ENCODE data around the gene SPSB1.

The SPSB1 gene

GRCh38 chr1:9317072-9317471 is 24.4 kb downstream of the SPSB1 start:
- no peak overlapping the region for H3K9ac ChIP-seq (ENCODE audit: low read depth in 1 of 2, low read length in 2 of 2)
- H3K27me3 ChIP-seq (ENCODE audit: control insufficient read depth in 2 of 2, insufficient read depth in 2 of 2, low read length in 2 of 2), result no peaks in the 10 kb centered on the region
- H3K27ac ChIP-seq (ENCODE audit: low read depth in 2 of 2, low read length in 2 of 2), result no peak overlapping the region
- H3K4me3 ChIP-seq (ENCODE audit: low read length in 2 of 2), result no peak overlapping the region
- no peaks in the 10 kb centered on the region for H3K9me3 ChIP-seq (ENCODE audit: control insufficient read depth in 2 of 2, low read length in 2 of 2)
- H3K36me3 ChIP-seq (ENCODE audit: control insufficient read depth in 2 of 2, insufficient read depth in 2 of 2, low read length in 2 of 2), result peaks cover 0 to 3% of the 10 kb centered on the region in 2 donors
- peaks cover 16 to 27% of the 10 kb centered on the region in 2 donors for H3K4me1 ChIP-seq (ENCODE audit: control insufficient read depth in 2 of 2, insufficient read depth in 2 of 2, low read length in 2 of 2)

GRCh38 chr1:9317591-9318417 is 25.1 kb downstream of the SPSB1 start:
- Histone ChIP-seq H3K4me3 (ENCODE audit: low read length in 2 of 2) (no peak overlapping the region), H3K9me3 (ENCODE audit: control insufficient read depth in 2 of 2, low read length in 2 of 2) (no peaks in the 10 kb centered on the region), H3K36me3 (ENCODE audit: control insufficient read depth in 2 of 2, insufficient read depth in 2 of 2, low read length in 2 of 2) (peaks cover 0 to 3% of the 10 kb centered on the region in 2 donors), H3K27ac (ENCODE audit: low read depth in 2 of 2, low read length in 2 of 2) (peak overlapping the region in 1 of 2 donors; percentile 23), H3K27me3 (ENCODE audit: control insufficient read depth in 2 of 2, insufficient read depth in 2 of 2, low read length in 2 of 2) (no peaks in the 10 kb centered on the region), H3K4me1 (ENCODE audit: control insufficient read depth in 2 of 2, insufficient read depth in 2 of 2, low read length in 2 of 2) (peaks cover 16 to 27% of the 10 kb centered on the region in 2 donors), H3K9ac (ENCODE audit: low read depth in 1 of 2, low read length in 2 of 2) (no peak overlapping the region)

- H3K27me3 ChIP-seq (ENCODE audit: control insufficient read depth in 2 of 2, insufficient read depth in 2 of 2, low read length in 2 of 2), result no peaks in the 10 kb centered on the region
- H3K4me1 ChIP-seq (ENCODE audit: control insufficient read depth in 2 of 2, insufficient read depth in 2 of 2, low read length in 2 of 2), result peaks cover 16 to 27% of the 10 kb centered on the region in 2 donors
- H3K4me3 ChIP-seq (ENCODE audit: low read length in 2 of 2), result no peak overlapping the region
- H3K9ac ChIP-seq (ENCODE audit: low read depth in 1 of 2, low read length in 2 of 2), result no peak overlapping the region
- H3K27ac ChIP-seq (ENCODE audit: low read depth in 2 of 2, low read length in 2 of 2), result no peak overlapping the region
- H3K9me3 ChIP-seq (ENCODE audit: control insufficient read depth in 2 of 2, low read length in 2 of 2), result no peaks in the 10 kb centered on the region
- peaks cover 0 to 3% of the 10 kb centered on the region in 2 donors for H3K36me3 ChIP-seq (ENCODE audit: control insufficient read depth in 2 of 2, insufficient read depth in 2 of 2, low read length in 2 of 2)
These were observed 26.6 kb downstream of the SPSB1 start for GRCh38 chr1:9319208-9319788.

- H3K9ac ChIP-seq (ENCODE audit: low read depth in 1 of 2, low read length in 2 of 2), result no peak overlapping the region
- H3K9me3 ChIP-seq (ENCODE audit: control insufficient read depth in 2 of 2, low read length in 2 of 2), result no peaks in the 10 kb centered on the region
- peak overlapping the region in 1 of 2 donors; percentile 63 for H3K27ac ChIP-seq (ENCODE audit: low read depth in 2 of 2, low read length in 2 of 2)
- no peaks in the 10 kb centered on the region for H3K27me3 ChIP-seq (ENCODE audit: control insufficient read depth in 2 of 2, insufficient read depth in 2 of 2, low read length in 2 of 2)
- peaks cover 16 to 30% of the 10 kb centered on the region in 2 donors for H3K4me1 ChIP-seq (ENCODE audit: control insufficient read depth in 2 of 2, insufficient read depth in 2 of 2, low read length in 2 of 2)
- H3K4me3 ChIP-seq (ENCODE audit: low read length in 2 of 2), result no peak overlapping the region
- peaks cover 0 to 3% of the 10 kb centered on the region in 2 donors for H3K36me3 ChIP-seq (ENCODE audit: control insufficient read depth in 2 of 2, insufficient read depth in 2 of 2, low read length in 2 of 2)
These were observed 27.3 kb downstream of the SPSB1 start for GRCh38 chr1:9319789-9320519.

GRCh38 chr1:9320520-9321479 is 28.1 kb downstream of the SPSB1 start:
- H3K27ac ChIP-seq (ENCODE audit: low read depth in 2 of 2, low read length in 2 of 2), result peak overlapping the region; percentile 38 to 63
- no peak overlapping the region for H3K4me3 ChIP-seq (ENCODE audit: low read length in 2 of 2)
- H3K9ac ChIP-seq (ENCODE audit: low read depth in 1 of 2, low read length in 2 of 2), result no peak overlapping the region
- H3K4me1 ChIP-seq (ENCODE audit: control insufficient read depth in 2 of 2, insufficient read depth in 2 of 2, low read length in 2 of 2), result peaks cover 19 to 33% of the 10 kb centered on the region in 2 donors
- H3K27me3 ChIP-seq (ENCODE audit: control insufficient read depth in 2 of 2, insufficient read depth in 2 of 2, low read length in 2 of 2), result no peaks in the 10 kb centered on the region
- H3K9me3 ChIP-seq (ENCODE audit: control insufficient read depth in 2 of 2, low read length in 2 of 2), result no peaks in the 10 kb centered on the region
- peaks cover 0 to 3% of the 10 kb centered on the region in 2 donors for H3K36me3 ChIP-seq (ENCODE audit: control insufficient read depth in 2 of 2, insufficient read depth in 2 of 2, low read length in 2 of 2)

GRCh38 chr1:9321480-9321849 is 28.8 kb downstream of the SPSB1 start:
- H3K9me3 ChIP-seq (ENCODE audit: control insufficient read depth in 2 of 2, low read length in 2 of 2), result no peaks in the 10 kb centered on the region
- H3K27ac ChIP-seq (ENCODE audit: low read depth in 2 of 2, low read length in 2 of 2), result peak overlapping the region; percentile 38 to 63
- H3K9ac ChIP-seq (ENCODE audit: low read depth in 1 of 2, low read length in 2 of 2), result no peak overlapping the region
- H3K4me3 ChIP-seq (ENCODE audit: low read length in 2 of 2), result no peak overlapping the region
- H3K36me3 ChIP-seq (ENCODE audit: control insufficient read depth in 2 of 2, insufficient read depth in 2 of 2, low read length in 2 of 2), result peaks cover 0 to 3% of the 10 kb centered on the region in 2 donors
- H3K4me1 ChIP-seq (ENCODE audit: control insufficient read depth in 2 of 2, insufficient read depth in 2 of 2, low read length in 2 of 2), result peaks cover 23 to 31% of the 10 kb centered on the region in 2 donors
- no peaks in the 10 kb centered on the region for H3K27me3 ChIP-seq (ENCODE audit: control insufficient read depth in 2 of 2, insufficient read depth in 2 of 2, low read length in 2 of 2)

- peaks cover 27 to 33% of the 10 kb centered on the region in 2 donors for H3K4me1 ChIP-seq (ENCODE audit: control insufficient read depth in 2 of 2, insufficient read depth in 2 of 2, low read length in 2 of 2)
- no peaks in the 10 kb centered on the region for H3K9me3 ChIP-seq (ENCODE audit: control insufficient read depth in 2 of 2, low read length in 2 of 2)
- no peaks in the 10 kb centered on the region for H3K27me3 ChIP-seq (ENCODE audit: control insufficient read depth in 2 of 2, insufficient read depth in 2 of 2, low read length in 2 of 2)
- H3K9ac ChIP-seq (ENCODE audit: low read depth in 1 of 2, low read length in 2 of 2), result no peak overlapping the region
- H3K36me3 ChIP-seq (ENCODE audit: control insufficient read depth in 2 of 2, insufficient read depth in 2 of 2, low read length in 2 of 2), result peaks cover 0 to 3% of the 10 kb centered on the region in 2 donors
- peak overlapping the region in 1 of 2 donors; percentile 38 for H3K27ac ChIP-seq (ENCODE audit: low read depth in 2 of 2, low read length in 2 of 2)
- H3K4me3 ChIP-seq (ENCODE audit: low read length in 2 of 2), result no peak overlapping the region
These were observed 29.4 kb downstream of the SPSB1 start for GRCh38 chr1:9321986-9322660.

- Histone ChIP-seq H3K36me3 (ENCODE audit: control insufficient read depth in 2 of 2, insufficient read depth in 2 of 2, low read length in 2 of 2) (peaks cover 0 to 3% of the 10 kb centered on the region in 2 donors), H3K4me3 (ENCODE audit: low read length in 2 of 2) (no peak overlapping the region), H3K27me3 (ENCODE audit: control insufficient read depth in 2 of 2, insufficient read depth in 2 of 2, low read length in 2 of 2) (no peaks in the 10 kb centered on the region), H3K27ac (ENCODE audit: low read depth in 2 of 2, low read length in 2 of 2) (no peak overlapping the region), H3K9me3 (ENCODE audit: control insufficient read depth in 2 of 2, low read length in 2 of 2) (no peaks in the 10 kb centered on the region), H3K4me1 (ENCODE audit: control insufficient read depth in 2 of 2, insufficient read depth in 2 of 2, low read length in 2 of 2) (peaks cover 33% of the 10 kb centered on the region in 2 donors), H3K9ac (ENCODE audit: low read depth in 1 of 2, low read length in 2 of 2) (no peak overlapping the region)
These were observed 30.1 kb downstream of the SPSB1 start for GRCh38 chr1:9322661-9323244.
